PC-3 (cell line): ENCODE results near the gene SIN3B.

ENCODE experiments used
- EZH2 ChIP-seq: fragments of 300-600 bp; sonication (generic); IDR thresholded peaks from one replicate; pipeline ENCODE4 v1.6.1; 2017; ENCODE audit warnings: antibody characterized with exemption, mild to moderate bottlenecking, low read length; ENCODE audit not compliant: unreplicated experiment
- EZH2phosphoT487 ChIP-seq: fragments of 300-600 bp; sonication (generic); IDR thresholded peaks from 2 replicates; pipeline ENCODE4 v1.6.1; 2018; ENCODE audit warnings: mild to moderate bottlenecking, antibody characterized with exemption, low read length, borderline replicate concordance
- TF ChIP-seq, protein P1 (sequence below): fragments of 300-600 bp; sonication (generic); conservative IDR thresholded peaks from 2 replicates; pipeline ENCODE4 v1.5.1; 2017; ENCODE audit warnings: antibody characterized with exemption, low read depth, mild to moderate bottlenecking, low read length

DNA sequence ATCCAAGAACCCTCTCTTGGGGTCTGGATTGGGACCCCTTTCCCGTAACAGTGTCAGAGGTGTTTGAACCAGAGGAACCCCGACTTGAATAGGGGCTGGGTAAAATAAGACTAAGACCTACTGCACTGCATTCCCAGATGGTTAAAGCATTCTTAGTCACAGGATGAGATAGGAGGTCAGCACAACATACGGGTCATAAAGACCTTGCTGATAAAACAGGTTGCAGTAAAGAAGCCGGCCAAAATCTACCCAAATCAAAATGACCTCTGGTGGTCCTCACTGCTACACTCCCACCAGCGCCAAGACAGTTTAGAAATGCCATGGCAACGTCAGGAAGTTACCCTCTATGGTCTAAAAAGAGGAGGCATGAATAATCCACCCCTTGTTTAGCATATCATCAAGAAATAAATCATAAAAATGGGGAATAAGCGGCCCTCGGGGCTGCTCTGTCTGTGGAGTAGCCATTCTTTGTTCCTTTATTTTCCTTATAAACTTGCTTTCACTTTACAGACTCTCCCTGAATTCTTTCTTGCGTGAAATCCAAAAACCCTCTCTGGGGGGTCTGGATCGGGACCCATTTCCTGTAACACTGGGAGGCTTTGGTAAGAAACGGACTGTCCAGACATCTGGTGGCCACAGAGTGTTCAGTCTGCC, 4.4 kb upstream of the SIN3B start:
- TF ChIP-seq, protein P1, sequence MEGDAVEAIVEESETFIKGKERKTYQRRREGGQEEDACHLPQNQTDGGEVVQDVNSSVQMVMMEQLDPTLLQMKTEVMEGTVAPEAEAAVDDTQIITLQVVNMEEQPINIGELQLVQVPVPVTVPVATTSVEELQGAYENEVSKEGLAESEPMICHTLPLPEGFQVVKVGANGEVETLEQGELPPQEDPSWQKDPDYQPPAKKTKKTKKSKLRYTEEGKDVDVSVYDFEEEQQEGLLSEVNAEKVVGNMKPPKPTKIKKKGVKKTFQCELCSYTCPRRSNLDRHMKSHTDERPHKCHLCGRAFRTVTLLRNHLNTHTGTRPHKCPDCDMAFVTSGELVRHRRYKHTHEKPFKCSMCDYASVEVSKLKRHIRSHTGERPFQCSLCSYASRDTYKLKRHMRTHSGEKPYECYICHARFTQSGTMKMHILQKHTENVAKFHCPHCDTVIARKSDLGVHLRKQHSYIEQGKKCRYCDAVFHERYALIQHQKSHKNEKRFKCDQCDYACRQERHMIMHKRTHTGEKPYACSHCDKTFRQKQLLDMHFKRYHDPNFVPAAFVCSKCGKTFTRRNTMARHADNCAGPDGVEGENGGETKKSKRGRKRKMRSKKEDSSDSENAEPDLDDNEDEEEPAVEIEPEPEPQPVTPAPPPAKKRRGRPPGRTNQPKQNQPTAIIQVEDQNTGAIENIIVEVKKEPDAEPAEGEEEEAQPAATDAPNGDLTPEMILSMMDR, result no peak
- TF ChIP-seq EZH2 (no peak), EZH2phosphoT487 (no peak)
